Fibroblast of lung (primary cell): ENCODE data around the gene INPP5K.

Experiments
- CTCF ChIP-seq, 2 donors: IDR thresholded peaks in 1 of 2; conservative IDR thresholded peaks in 1 of 2; 1 replicate in 1 of 2; 2 replicates in 1 of 2; pipeline ENCODE4 v1.5.1; 2011 to 2012; ENCODE audit warnings: low read length in 2 of 2, control low read depth in 1 of 2, inconsistent platforms in 1 of 2, low read depth in 1 of 2, mild to moderate bottlenecking in 1 of 2
- EZH2 ChIP-seq: IDR thresholded peaks from 2 replicates; pipeline ENCODE4 v1.5.1; 2012; ENCODE audit warnings: low read length, control low read depth, mild to moderate bottlenecking; ENCODE audit errors: missing control alignments

- TF ChIP-seq EZH2, result no peak
- TF ChIP-seq CTCF (conservative IDR thresholded peaks at IDR 0.05 in 1 of 2, IDR thresholded peaks at IDR 0.05 in 1 of 2; ENCODE audit: low read depth in 1 of 2, low read length in 2 of 2), result no peak
These were observed 46.2 kb downstream of the INPP5K start for GRCh38 chr17:1470071-1470754.
